SH-SY5Y (cell line): ENCODE results near the gene ABTB1.

Experiments used
- GATA2 ChIP-seq: IDR thresholded peaks from 2 replicates; pipeline ENCODE4 v1.6.1; 2011; ENCODE audit warnings: mild to moderate bottlenecking, low read depth, low read length
- GATA3 ChIP-seq: IDR thresholded peaks from 2 replicates; pipeline ENCODE4 v1.6.1; 2011; ENCODE audit warnings: low read depth, mild to moderate bottlenecking, low read length, moderate library complexity

DNA sequence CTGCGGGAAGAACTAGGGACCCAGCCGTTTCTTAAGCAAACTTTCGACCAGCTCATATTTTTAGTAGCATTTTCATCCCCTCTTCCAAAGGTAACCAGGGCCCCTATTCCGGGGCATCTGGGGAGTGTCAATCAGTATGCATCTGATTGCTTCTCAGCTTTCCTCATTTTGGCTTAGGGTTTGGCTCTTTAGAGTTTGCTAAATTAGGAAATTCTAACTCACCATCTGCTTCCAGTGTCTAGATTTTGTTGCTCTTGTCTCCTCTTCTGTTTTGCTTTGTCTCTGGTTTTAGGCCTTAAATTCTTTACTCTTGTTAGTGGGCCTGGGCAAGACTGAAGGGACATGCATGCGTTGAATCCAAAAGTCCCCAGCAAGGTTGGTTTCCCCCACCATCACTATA lies 9.6 kb upstream of the ABTB1 start:
- TF ChIP-seq GATA2 = no peak
- TF ChIP-seq GATA3 = no peak
